Cardiac fibroblast (primary cell): ENCODE data around the gene ARID1A.
"Not testable (repeated sequence)": the region's sequence is repeated elsewhere in the genome, so short reads cannot be mapped to it uniquely, and the experiment has no call there.

Source experiments
- DNase-seq, 2 donors: peaks; one replicate each; pipeline versions ENCODE4 v3.0.0 to v3.0.0-alpha.2; 2010; ENCODE audit warnings: low read depth in 2 of 2
- H3K4me3 ChIP-seq, 2 donors: replicated peaks in 1 of 2; 1 replicate in 1 of 2; 2 replicates in 1 of 2; pipeline ENCODE4 v1.5.1; 2011; ENCODE audit warnings: low read depth in 2 of 2, low read length in 2 of 2, mild to moderate bottlenecking in 2 of 2, moderate library complexity in 1 of 2
- CTCF ChIP-seq: IDR thresholded peaks from one replicate; pipeline ENCODE4 v1.5.1; 2011; ENCODE audit warnings: low read depth, mild to moderate bottlenecking, low read length, inconsistent platforms

The ARID1A gene

DNA sequence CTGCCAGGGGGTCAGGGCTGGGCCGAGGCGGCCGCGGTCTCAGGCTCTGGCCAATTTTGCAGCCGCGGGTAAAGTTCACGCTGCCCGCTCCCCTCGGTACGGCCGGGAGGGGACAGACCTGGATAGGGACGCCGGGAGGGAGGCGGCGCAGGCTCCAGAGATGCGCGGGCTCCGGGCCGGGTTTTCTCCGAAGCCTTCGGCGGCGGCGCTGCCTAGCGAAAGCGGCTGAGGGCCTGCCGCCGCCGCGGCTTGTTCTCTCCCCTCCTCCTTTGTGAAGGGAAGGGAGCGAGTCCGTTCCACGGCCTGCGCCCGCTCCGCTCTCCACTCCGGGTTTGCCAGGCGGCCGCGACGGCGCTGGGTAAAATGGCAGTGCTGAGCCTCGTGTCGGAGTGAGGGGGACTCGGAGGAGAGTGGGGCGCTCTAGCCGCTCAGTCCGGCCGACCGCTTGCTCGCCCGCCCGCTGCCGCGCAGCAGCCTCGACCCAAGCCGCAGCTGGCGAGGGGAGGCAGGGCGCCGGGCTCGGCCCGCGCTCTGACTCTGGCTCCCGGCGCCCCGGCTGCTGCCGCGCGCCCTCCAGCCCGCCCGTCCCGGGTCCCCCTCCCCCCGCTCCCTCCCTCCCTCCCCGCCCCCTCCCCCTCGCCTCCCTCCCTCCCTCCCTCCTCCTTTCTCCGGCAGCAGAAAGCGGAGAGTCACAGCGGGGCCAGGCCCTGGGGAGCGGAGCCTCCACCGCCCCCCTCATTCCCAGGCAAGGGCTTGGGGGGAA lies at the start of gene ARID1A:
Gene ARID1A, plus strand, starts transcription at position 660 of the 763 bp plus-strand sequence. CDS start 389 bp downstream, outside the sequence.
- DNase-seq = peak; percentile 98 to 99
- no peak for TF ChIP-seq CTCF
- H3K4me3 ChIP-seq = peak within 1 kb of the TSS; percentile 71 to 73

- H3K4me3 ChIP-seq = no peak overlapping the region
- no peak for TF ChIP-seq CTCF
- DNase-seq = no peak
Observed at GRCh38 chr1:26664802-26665201, 31.0 kb upstream of the ARID1A start.

- peak in 1 of 2 donors; percentile 30 for DNase-seq
- H3K4me3 ChIP-seq = no peak overlapping the region
- TF ChIP-seq CTCF = no peak
Observed at GRCh38 chr1:26666855-26667254, 29.0 kb upstream of the ARID1A start.

- DNase-seq, H3K4me3 ChIP-seq: not testable (repeated sequence)
Observed at GRCh38 chr1:26668106-26668786, 27.6 kb upstream of the ARID1A start.

GRCh38 chr1:26677306-26678115 lies 18.3 kb upstream of the ARID1A start:
- TF ChIP-seq CTCF = peak; percentile 49
- peak; percentile 73 to 81 for DNase-seq
- H3K4me3 ChIP-seq = no peak overlapping the region

DNA sequence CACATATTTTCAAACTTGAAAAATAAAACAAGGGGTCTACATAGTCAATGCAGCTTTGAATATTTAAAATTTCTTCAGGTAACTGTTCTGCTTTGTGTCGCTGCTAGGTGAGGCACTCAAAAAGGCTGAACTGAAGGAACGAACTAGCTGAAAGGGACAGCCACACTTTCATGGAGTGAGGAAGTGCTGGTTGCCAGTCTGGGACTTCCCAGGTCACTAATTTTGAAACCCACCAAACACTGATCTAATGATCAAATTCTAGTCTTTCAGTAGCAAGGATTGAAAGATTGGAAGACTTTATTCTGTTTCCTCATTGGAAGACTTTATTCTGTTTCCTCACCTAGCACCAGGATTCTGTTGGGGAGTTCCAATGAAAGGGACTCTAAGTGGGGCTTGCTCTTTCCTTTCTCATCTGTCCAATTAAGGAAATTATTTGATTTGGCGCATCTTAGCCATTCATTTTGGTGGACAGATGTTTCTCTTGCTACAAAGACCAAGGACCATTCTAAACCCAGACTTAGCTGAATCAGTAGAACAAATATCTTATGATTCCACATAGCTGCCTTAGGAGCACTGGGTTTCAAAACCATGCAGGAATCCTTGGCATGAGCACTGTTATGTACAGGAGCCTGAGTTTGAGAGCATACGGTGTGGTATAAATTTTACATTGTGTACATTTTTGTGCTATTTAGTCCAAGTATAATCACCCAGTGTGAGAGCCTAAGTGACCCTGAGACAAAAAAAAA lies 10.9 kb upstream of the ARID1A start:
- TF ChIP-seq CTCF = no peak
- DNase-seq = no peak
- no peak overlapping the region for H3K4me3 ChIP-seq
